Neuronal stem cell (in vitro differentiated cells): ENCODE measurements around the gene HDDC3.
A peak's percentile ranks its signal among the peaks of the same experiment; 100 is the strongest.

Experiments
- DNase-seq: peaks from one replicate; pipeline ENCODE4 v3.0.0-alpha.2; 2013; ENCODE audit warnings: low spot score
- H2AFZ ChIP-seq: one replicate; pipeline ENCODE4 v1.6.1; 2013; ENCODE audit warnings: mild to moderate bottlenecking, low read length, inconsistent platforms
- H2AK5ac ChIP-seq: 2 replicates; pipeline ENCODE4 v1.6.1; 2013; ENCODE audit warnings: low read depth, mild to moderate bottlenecking, inconsistent platforms, low read length, moderate library complexity, mixed read lengths
- H2BK120ac ChIP-seq: 2 replicates; pipeline ENCODE4 v1.6.1; 2013; ENCODE audit warnings: low read depth, mild to moderate bottlenecking, inconsistent platforms, low read length, moderate library complexity, mixed read lengths
- H2BK12ac ChIP-seq: one replicate; pipeline ENCODE4 v1.6.1; 2013; ENCODE audit warnings: low read length, inconsistent platforms
- H2BK15ac ChIP-seq: 2 replicates; pipeline ENCODE4 v1.6.1; 2013; ENCODE audit warnings: mild to moderate bottlenecking, low read length, inconsistent platforms, mixed read lengths
- H2BK5ac ChIP-seq: one replicate; pipeline ENCODE4 v1.6.1; 2013; ENCODE audit warnings: inconsistent platforms, mild to moderate bottlenecking, low read length, moderate library complexity
- H3K14ac ChIP-seq: one replicate; pipeline ENCODE4 v1.6.1; 2013; ENCODE audit warnings: low read length, inconsistent platforms
- H3K18ac ChIP-seq: 2 replicates; pipeline ENCODE4 v1.6.1; 2013; ENCODE audit warnings: low read length, inconsistent platforms
- H3K23ac ChIP-seq: 2 replicates; pipeline ENCODE4 v1.6.1; 2013; ENCODE audit warnings: low read depth, mild to moderate bottlenecking, mixed read lengths, low read length, inconsistent platforms; ENCODE audit not compliant: poor library complexity
- H3K27ac ChIP-seq: replicated peaks from 3 replicates; pipeline ENCODE4 v1.5.1; 2013; ENCODE audit warnings: low read length, inconsistent platforms
- H3K27me3 ChIP-seq, 3 experiments: 2 replicates each; pipeline ENCODE4 v1.6.1; 2013; ENCODE audit warnings: low read length in 3 of 3, mild to moderate bottlenecking in 2 of 3, inconsistent platforms in 1 of 3, low read depth in 1 of 3, mixed read lengths in 1 of 3, moderate library complexity in 1 of 3; ENCODE audit not compliant: control insufficient read depth in 3 of 3, insufficient read depth in 3 of 3
- H3K36me3 ChIP-seq, 2 donors: replicated peaks in 1 of 2; 2 replicates each; pipeline ENCODE4 v1.6.1; 2013; ENCODE audit warnings: low read length in 2 of 2; ENCODE audit not compliant: control insufficient read depth in 2 of 2, insufficient read depth in 2 of 2
- H3K4ac ChIP-seq: 2 replicates; pipeline ENCODE4 v1.6.1; 2013; ENCODE audit warnings: inconsistent platforms, mild to moderate bottlenecking, low read length, moderate library complexity
- H3K4me1 ChIP-seq, 2 donors: 1 replicate in 1 of 2; 2 replicates in 1 of 2; pipeline ENCODE4 v1.6.1; 2013; ENCODE audit warnings: low read length in 2 of 2, low read depth in 1 of 2; ENCODE audit not compliant: control insufficient read depth in 2 of 2, insufficient read depth in 1 of 2
- H3K4me2 ChIP-seq: one replicate; pipeline ENCODE4 v1.6.1; 2013; ENCODE audit warnings: mild to moderate bottlenecking, low read length, inconsistent platforms; ENCODE audit not compliant: insufficient read depth, poor library complexity, severe bottlenecking
- H3K4me3 ChIP-seq, 2 donors: 2 replicates each; pipeline ENCODE4 v1.5.1; 2013; ENCODE audit warnings: low read length in 2 of 2, mild to moderate bottlenecking in 2 of 2, inconsistent platforms in 1 of 2, moderate library complexity in 1 of 2
- H3K79me1 ChIP-seq: one replicate; pipeline ENCODE4 v1.6.1; 2013; ENCODE audit warnings: low read depth, mild to moderate bottlenecking, inconsistent platforms, low read length, moderate library complexity
- H3K9ac ChIP-seq: one replicate; pipeline ENCODE4 v1.6.1; 2013; ENCODE audit warnings: mild to moderate bottlenecking, low read depth, low read length, inconsistent platforms; ENCODE audit not compliant: poor library complexity
- H3K9me3 ChIP-seq, 2 donors: replicated peaks in 1 of 2; 2 replicates each; pipeline versions ENCODE3 to v1.6.1; 2013; ENCODE audit warnings: low read length in 2 of 2, mild to moderate bottlenecking in 2 of 2, inconsistent platforms in 1 of 2, low read depth in 1 of 2, mixed read lengths in 1 of 2, moderate library complexity in 1 of 2; ENCODE audit not compliant: control insufficient read depth in 2 of 2, insufficient read depth in 1 of 2
- H4K8ac ChIP-seq: one replicate; pipeline ENCODE4 v1.6.1; 2013; ENCODE audit warnings: low read depth, mild to moderate bottlenecking, inconsistent platforms, low read length, moderate library complexity
- H4K91ac ChIP-seq: one replicate; pipeline ENCODE4 v1.6.1; 2013; ENCODE audit warnings: low read length, low read depth, mild to moderate bottlenecking, inconsistent platforms; ENCODE audit not compliant: poor library complexity
- WGBS, 2 donors: extraction: QIAGEN DNeasy Blood & Tissue Kit; methylation state at CpG; one replicate each; pipeline ENCODE4 v1.1.7; 2013; ENCODE audit warnings: missing lambda C conversion rate in 2 of 2, mixed read lengths in 1 of 2; ENCODE audit not compliant: insufficient read length in 2 of 2, insufficient replicate concordance in 1 of 2; ENCODE audit errors: extremely low coverage in 2 of 2; 5-methylcytosine and 5-hydroxymethylcytosine counted together

HDDC3 gene

GRCh38 chr15:90883526-90883975, 48.8 kb downstream of the HDDC3 start:
- Histone ChIP-seq H2AK5ac (peak overlapping the region; percentile 96), H3K23ac (peak overlapping the region; percentile 4), H3K14ac (no peak overlapping the region), H4K8ac (no peak overlapping the region), H3K9ac (no peak overlapping the region), H3K79me1 (peaks cover 2% of the 10 kb centered on the region), H3K36me3 (peaks cover 12 to 17% of the 10 kb centered on the region in 2 donors), H3K4ac (no peak overlapping the region), H4K91ac (no peak overlapping the region), H2BK12ac (no peak overlapping the region), H2BK15ac (no peak overlapping the region), H3K27ac (peak overlapping the region; percentile 24), H2AFZ (peak overlapping the region; percentile 59), H2BK120ac (no peak overlapping the region), H3K4me1 (peaks cover 7 to 13% of the 10 kb centered on the region in 2 donors), H3K4me2 (peak overlapping the region; percentile 52), H2BK5ac (no peak overlapping the region), H3K9me3 (no peaks in the 10 kb centered on the region), H3K18ac (no peak overlapping the region), H3K4me3 (no peak overlapping the region), H3K27me3 (no peaks in the 10 kb centered on the region)
- no CpG with 5 or more reads among the region's 7 CpGs for WGBS, 2 donors
- DNase-seq, result no peak

- Histone ChIP-seq H4K8ac (no peak overlapping the region), H2AK5ac (peak overlapping the region; percentile 86), H3K4me3 (no peak overlapping the region), H2AFZ (no peak overlapping the region), H3K27me3 (no peaks in the 10 kb centered on the region), H3K4ac (no peak overlapping the region), H3K9ac (no peak overlapping the region), H3K23ac (peak overlapping the region; percentile 4), H2BK120ac (no peak overlapping the region), H3K9me3 (no peaks in the 10 kb centered on the region), H2BK15ac (no peak overlapping the region), H3K4me2 (no peak overlapping the region), H2BK5ac (no peak overlapping the region), H3K27ac (no peak overlapping the region), H3K79me1 (peaks cover 2% of the 10 kb centered on the region), H3K14ac (no peak overlapping the region), H3K36me3 (peaks cover 12 to 23% of the 10 kb centered on the region in 2 donors), H4K91ac (no peak overlapping the region), H2BK12ac (no peak overlapping the region), H3K18ac (no peak overlapping the region), H3K4me1 (peaks cover 7 to 13% of the 10 kb centered on the region in 2 donors)
- no CpG with 5 or more reads among the region's 13 CpGs for WGBS, 2 donors
- no peak for DNase-seq
Observed at GRCh38 chr15:90882781-90883525, 49.4 kb downstream of the HDDC3 start.

- no peak overlapping the region for H3K27ac ChIP-seq
- H3K9ac ChIP-seq, result no peak overlapping the region
- no peak overlapping the region for H3K14ac ChIP-seq
- H2BK15ac ChIP-seq, result no peak overlapping the region
- H3K27me3 ChIP-seq, result no peaks in the 10 kb centered on the region
- peaks cover 2% of the 10 kb centered on the region for H3K79me1 ChIP-seq
- no peak overlapping the region for H3K4ac ChIP-seq
- no peak overlapping the region for H2BK120ac ChIP-seq
- no peak overlapping the region for H2BK12ac ChIP-seq
- H2AK5ac ChIP-seq, result no peak overlapping the region
- DNase-seq, result no peak
- no peak overlapping the region for H4K91ac ChIP-seq
- no CpG with 5 or more reads among the region's 19 CpGs for WGBS, 2 donors
- peaks cover 7 to 13% of the 10 kb centered on the region in 2 donors for H3K4me1 ChIP-seq
- H4K8ac ChIP-seq, result no peak overlapping the region
- H3K4me2 ChIP-seq, result no peak overlapping the region
- no peak overlapping the region for H3K23ac ChIP-seq
- no peak overlapping the region for H2BK5ac ChIP-seq
- peaks cover 15 to 29% of the 10 kb centered on the region in 2 donors for H3K36me3 ChIP-seq
- H2AFZ ChIP-seq, result no peak overlapping the region
- H3K9me3 ChIP-seq, result no peaks in the 10 kb centered on the region
- no peak overlapping the region for H3K18ac ChIP-seq
- H3K4me3 ChIP-seq, result no peak overlapping the region
Observed at GRCh38 chr15:90881978-90882721, 50.2 kb downstream of the HDDC3 start.
